ENCODE results near the gene CFAP74.

CFAP74 gene

DNA sequence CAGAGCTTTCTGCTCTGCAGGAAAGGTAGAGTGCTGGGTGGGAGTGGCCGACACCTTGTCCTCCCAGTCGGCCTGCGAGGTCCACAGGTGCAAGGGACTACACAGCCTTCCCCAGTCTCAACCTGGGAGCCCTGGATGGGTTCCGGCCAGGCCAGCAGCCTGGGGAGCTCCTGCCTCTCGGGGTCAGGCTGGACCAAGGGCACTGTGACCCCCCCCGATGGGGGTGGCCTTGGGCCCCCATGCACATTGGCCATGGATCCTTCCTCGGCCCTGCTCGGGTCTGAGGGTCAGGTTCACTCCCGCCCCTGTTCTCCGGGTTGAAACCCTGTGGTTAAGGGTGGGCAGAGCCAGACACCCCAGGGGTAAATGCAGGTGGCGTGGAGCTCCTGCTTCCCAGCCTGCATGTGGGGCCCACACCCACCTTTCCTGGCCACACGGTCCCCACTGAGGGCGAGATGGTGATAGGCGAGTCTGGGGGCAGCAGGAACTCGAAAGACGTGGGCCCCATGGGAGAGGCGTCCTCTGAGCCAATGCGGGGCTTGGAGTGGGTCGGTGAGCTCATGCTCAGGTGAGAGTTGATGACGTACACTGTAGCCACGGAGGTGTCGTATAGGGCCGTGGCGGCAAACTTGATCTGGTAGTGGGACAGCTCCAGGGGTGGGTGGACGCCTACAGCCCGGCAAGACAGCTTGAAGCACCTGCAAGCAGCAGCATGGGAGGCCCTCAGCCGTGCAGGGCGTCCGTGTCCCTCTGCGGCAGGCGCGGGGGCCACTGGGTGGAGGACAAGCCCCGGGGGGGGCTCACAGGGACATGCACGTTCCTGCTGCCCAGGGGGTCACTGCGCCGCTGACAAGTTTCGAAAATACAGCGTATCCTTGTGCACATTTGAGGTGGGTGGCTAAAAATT, 73.7 kb downstream of the CFAP74 start:
- no peak for DNase-seq (ENCODE audit: low read depth in 2 of 2)

DNA sequence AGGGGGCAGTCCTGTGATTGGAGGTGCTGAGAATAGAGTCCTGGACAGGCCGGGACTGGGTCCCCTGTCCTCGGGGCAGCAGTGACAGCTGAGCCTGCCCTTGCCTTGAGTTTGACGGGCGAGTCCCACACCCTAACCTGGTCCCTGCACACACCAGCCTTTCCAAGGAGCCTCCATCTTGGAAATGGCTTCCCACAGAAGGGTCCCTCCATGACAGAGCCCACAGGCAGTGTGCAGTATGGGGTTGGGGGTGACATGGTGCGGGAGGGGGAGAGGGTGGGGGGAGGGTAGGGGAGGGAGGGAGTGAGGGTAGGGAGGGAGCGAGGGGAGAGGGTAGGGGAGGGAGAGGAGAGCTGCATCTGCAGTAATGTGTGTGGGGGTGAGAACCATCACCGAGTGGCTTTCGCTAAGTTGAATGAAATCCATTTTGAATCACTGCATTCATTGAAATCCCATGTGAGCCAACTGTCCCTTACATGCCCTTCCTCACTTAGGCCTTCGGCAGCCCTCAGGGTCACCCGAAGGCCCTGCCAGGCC, 74.4 kb downstream of the CFAP74 start:
- DNase-seq (ENCODE audit: low read depth in 2 of 2): no peak

DNA sequence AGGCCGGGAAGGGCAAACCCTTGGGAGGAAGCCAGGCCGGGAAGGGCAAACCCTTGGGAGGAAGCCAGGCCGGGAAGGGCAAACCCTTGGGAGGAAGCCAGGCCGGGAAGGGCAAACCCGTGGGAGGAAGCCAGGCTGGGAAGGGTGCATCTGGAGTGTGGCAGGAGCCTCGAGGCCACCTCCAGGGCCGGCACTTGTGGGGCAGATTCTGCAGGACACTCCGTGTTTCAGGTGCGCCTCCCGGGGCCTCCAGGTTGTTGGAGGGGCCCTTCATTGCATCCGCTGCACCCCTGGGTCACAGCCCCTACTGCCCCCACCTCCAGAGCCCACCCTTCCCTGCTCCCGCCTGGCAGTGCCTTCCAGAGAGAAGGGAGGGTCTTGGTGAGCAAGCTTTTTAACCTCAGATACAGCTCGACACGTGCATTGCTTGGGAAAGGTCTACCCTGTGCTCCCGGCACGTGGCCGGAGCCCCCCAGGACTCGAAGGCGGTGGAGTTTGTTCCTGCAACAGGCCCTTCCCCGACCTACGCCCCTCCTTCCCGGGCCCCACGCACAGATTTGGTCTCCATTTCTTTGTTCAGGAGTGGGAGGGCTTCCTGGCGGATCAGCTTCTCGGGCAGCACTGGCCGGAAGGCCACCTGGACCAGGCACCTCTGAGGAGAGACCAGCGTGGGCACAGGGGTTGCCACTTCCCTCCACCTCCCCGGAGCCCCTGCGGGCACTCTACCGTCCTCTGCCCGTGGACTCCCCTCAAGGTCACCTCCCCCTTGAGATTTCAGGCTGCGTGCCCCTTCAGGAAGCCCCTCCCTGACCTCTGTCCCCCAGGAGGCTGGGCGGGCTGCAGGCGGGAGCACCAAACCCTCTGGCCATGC, 75.1 kb downstream of the CFAP74 start:
- no peak for DNase-seq (ENCODE audit: low read depth in 2 of 2)

DNA sequence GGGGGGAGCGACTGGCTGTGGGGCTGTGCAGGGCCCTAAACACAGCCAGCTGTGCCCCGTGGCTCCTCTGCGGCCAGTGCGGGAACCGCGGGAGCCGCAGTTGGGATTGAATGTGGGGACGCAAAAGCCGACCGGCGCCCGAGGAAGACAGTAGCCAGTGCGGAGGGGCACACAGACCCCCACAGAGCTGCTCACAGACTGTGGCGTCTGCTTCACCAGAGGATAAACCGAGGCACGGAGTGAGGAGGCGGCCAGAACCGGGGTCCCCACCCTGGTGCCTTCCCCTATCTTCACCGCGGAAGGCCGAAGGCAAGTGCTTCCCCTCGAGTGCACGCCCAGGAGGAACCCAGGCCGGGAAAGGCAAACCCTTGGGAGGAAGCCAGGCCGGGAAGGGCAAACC, 75.8 kb downstream of the CFAP74 start:
- no peak for DNase-seq (ENCODE audit: low read depth in 2 of 2)

DNA sequence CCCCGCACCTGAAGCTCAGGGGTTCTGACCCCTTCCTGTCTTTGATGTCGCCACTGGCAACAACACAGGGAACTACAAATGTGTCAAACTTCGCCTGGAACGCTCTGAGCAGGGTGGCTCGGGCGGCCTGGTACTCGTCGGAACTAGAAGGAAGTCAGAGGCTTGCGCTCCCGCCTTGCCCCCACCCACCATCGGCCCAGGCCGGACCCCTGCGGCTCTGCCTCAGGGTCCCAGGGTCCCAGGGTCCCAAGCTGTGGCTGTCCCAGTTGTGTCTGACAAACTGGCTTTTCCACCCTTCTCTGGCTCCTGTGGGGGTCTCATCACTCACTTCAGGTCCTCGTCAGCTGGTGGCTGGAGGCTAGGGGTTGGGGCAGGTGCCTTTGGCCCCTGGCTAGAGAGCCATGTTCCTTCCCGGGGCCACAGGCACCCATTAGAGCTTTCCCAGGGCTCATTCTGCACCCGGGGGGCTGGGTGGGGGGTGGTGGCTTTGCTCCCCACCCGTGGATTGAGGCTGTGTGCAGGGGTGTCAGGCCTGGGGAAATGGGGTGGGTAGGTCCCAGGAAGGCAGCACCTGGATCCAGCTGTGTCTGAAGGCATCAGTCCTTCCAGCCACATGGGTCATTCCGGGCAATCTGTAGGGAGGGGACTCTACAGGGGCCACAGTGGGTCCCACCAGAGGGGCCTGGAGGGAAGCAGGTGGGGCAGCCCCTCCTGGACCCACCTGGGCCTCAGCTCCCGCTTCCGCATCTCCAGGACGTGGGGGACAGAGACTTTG, 76.5 kb downstream of the CFAP74 start:
- no peak for DNase-seq (ENCODE audit: low read depth in 2 of 2)

DNA sequence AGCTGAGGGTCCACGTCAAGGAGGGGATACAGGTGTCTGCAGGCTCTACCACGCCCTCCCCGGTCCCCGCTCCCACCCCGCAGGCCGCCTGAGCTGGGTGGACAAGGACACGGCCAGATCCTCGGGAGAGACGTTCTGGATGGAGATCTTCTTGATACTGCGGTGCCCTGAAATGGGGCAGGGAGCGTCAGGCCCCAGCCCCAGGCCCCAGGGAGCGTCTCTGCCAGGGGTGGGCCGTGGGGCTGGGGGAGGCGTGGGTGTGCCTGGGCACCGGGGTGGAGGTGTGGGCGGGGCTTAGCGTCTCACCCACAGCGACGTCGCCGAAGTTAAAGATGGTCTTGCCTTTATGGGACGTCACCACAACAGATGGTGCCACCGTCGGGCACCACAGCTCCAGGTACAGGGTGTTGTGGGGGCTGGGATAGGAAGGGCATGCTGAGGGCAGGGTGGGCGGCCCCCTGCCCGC, 77.2 kb downstream of the CFAP74 start:
- no peak for DNase-seq (ENCODE audit: low read depth in 2 of 2)

DNA sequence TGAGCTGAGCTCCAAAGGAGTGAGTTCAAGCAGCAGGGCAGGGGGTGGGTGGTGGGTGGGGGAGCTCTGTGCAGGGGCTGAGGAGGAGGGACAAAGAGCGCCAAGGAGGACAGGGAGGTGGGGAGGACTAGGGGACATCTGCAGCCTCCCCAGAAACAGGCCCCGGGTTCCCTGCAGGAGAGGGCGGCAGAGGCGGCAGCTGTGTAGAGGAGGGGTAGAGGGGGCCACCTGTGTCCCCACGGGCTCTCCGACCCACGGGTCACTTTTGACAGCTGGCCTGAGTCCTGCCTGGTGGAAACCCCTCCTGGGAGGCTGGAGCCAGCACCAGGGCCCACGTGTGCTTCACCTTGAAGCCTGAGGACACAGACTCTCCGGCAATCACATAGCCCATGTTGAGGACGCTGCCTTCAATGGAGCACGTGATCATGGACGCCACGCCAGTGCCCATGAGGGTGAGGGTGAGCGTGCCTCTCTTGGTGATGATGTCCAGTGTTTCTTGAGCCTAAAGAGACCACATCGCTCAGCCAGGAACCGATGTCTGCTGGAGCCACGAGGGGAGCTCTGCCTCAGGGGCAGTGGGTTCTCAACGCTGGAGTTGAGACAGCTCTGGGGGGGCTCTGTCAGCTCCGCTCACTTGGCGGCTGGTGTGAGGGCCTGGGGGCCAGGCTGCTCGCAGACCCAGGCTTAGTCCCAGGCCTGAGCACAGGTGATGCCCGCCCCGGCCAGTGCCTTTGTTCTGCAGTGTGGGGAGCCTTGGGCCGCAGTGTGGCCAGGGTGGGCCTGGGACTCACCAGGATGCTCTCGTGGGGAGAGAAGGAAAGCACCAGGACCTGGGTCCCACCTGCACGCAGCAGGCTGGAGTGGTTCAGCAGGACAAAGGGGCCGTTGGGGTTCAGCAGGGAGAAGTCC, 77.9 kb downstream of the CFAP74 start:
- DNase-seq (ENCODE audit: low read depth in 2 of 2): no peak

DNA sequence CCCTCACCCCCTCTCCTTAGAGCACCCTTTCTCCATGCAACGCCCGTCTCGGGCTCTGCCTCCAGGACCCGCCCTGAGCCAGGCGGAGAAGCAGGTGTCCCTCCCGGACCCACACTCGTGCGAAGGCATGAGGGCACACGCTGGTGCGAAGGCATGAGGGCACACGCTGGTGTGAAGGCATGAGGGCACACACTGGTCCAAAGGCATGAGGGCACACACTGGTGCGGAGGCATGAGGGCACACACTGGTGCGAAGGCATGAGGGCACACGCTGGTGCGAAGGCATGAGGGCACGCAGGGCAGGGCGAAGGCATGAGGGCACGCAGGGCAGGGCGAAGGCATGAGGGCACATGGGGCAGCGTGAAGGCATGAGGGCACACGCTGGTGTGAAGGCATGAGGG, 78.7 kb downstream of the CFAP74 start:
- DNase-seq (ENCODE audit: low read depth in 2 of 2): no peak

DNA sequence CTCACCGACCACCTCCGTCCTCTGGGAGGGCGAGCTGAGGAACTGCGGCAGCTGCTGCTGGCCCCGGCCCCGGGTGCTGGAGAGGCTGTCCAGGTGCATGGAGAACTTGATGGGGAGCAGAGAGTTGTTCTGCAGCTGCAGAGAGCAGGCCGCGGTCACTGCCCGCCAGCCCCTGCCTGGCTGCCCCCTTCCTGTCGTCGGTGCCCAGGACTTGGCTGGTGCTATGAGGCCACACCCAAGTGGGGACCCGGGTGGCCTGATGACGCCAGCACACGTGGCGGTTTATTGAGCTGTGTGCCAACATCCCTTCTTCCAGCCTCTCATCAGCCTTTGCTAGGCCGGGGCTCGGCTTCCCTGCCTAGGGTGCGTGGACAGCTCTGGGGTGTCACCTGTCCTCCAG, 79.2 kb downstream of the CFAP74 start:
- no peak for DNase-seq (ENCODE audit: low read depth in 2 of 2)

DNA sequence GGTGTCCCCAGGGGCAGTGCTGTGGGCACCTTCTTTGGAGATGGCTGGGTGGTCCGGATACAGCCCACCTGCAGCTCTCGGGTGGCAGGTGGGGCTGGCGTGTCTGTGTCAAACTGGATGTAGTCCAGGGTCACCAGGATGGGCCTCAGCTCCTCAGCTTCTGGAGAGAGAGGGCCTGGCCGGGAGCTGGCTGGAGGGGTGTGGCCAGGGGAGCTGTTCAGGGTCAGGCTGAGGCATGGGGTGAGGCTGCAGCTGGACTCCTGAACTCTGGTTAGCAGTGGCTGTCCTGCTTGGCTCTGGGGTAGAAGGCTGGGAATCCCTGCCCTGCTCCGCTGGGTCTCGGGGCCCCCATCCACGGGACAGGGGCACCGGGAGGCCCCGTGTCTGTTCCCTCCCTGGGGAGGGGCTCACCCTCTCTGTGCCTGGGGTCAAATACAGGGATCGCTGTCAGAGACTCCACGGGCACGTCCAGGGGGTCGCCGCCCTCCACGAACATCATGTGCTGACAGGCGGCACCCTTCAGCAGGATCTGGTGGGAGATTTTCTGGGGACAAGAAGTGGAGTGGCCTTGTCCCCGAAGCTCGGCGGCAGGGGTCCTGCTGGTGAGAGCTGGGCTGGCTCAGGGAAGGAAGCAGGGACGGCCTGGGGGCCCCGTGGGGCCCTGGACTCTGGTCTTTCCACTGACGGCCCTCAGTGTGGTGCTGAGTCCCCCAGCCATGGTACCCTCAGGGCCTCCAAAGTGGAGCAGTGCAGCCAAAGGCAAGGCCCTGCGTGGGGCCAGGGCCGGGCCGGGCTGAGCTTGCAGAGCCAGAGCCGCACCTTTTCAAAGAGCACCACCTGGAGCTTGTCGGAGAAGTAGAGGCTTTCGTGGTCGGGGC, 80.4 kb downstream of the CFAP74 start:
- no peak for DNase-seq (ENCODE audit: low read depth in 2 of 2)

DNA sequence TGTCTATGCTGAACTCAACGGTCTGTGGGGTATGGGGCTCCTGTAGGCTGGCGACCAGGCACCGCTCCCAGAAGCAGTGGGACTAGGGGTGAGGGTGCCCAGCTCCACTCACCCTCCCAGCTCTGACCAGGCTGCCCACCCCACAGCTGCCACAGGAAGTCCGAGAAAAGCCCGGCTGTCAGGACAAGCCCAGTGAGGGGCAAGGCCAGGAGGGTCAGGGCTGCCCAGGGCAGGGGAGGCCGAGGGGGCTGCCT, 81.0 kb downstream of the CFAP74 start:
- DNase-seq (ENCODE audit: low read depth in 2 of 2): no peak

DNA sequence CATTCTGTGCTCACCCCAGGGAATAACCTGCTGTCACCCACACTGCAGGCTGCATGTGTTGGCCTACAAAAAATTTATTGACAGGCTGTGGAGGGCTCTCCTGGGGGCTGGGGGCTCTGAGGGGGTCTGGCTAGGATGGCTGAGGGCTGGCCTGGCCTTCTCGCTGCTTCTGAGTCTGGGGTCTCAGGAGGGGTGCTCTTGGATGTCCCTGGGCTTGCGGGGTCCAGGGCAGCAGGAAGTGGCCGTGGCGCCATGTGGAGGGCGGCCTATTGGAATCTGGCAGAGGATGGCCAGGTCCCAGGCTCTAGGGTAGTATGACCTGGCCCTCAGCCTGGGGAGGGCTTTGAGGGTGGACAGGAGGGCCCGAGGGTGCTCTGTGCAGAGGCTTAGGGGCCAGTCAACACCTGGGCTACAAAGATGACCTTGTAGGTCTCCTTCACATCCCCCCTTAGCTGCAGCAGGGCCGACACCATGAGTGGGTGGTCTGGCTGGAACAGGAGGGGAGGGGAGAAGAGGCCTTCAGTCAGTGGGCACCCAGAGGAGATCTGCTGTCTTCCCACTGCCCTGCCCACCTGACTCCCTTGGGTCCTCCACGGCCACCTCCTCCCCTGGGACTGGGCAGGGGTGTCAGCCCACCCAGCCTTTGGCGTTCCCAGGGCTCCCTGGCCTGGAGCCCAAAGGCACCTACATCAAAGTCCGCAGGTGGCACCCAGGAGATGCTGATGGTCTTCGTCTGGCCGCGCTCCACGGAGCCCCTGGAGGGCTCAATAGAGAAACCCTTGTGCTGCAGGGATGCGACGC, 81.5 kb downstream of the CFAP74 start:
- DNase-seq (ENCODE audit: low read depth in 2 of 2): no peak

DNA sequence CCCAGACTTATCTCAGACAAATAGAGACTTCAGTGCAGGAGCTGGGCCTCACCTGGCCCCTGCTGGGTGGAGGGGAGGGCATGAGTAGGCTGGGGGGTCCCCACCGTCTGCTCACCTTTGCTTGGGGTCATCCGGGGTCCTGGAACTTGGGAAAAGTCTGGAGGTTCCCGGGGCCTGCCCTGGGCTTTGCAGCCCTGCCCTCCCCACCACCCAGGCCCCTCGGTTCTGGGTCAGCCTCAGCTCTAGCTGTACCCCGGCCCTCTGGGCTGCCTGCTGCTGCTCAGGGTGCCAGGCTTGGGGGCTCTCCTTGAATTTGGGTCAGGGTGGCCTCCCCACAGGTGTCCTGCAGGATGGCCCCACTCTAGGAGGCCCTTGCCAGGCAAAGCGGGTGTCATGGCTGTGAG, 82.1 kb downstream of the CFAP74 start:
- no peak for DNase-seq (ENCODE audit: low read depth in 2 of 2)

DNA sequence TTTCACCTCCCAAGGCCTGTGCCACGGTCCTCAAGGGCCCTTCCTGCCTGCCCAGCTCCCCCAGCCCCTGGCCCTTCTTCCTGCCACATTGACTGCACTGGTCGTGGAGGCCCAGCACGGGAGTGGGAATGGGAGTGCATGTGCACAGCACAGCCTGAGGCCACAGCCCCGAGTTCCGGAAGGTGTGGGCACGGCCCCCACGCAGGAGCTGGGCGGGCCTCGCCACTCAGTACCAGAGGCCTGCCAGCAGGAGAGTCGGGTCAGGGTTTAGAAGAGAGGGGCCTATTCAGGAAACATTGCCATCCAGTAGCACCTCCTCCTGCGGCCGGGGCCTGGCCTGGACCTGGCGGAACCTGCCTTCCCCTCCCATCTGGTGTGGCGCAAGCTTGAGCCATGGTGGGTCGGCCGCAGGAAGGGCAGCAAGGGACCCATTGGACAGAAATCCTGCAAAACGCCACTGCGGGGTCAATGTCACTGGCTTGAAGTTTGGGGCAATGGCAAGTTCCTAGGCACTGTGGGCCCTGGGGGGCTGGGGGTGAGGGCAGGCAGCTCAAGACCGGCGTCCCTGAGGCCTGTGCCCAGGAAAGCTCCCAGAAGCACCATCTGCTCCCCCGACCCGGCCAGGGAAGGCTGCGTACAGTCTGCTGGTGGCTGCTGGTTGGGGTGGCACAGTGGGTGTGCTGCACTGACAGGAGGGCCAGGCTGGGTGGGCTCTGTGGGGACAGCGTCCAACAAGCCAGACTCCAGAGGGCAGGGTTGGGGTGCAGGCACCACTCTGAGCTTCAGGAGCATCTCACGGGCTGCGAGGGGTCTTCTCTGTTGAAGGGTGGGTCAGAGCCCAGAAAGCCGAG, 82.8 kb downstream of the CFAP74 start:
- no peak for DNase-seq (ENCODE audit: low read depth in 2 of 2)

DNA sequence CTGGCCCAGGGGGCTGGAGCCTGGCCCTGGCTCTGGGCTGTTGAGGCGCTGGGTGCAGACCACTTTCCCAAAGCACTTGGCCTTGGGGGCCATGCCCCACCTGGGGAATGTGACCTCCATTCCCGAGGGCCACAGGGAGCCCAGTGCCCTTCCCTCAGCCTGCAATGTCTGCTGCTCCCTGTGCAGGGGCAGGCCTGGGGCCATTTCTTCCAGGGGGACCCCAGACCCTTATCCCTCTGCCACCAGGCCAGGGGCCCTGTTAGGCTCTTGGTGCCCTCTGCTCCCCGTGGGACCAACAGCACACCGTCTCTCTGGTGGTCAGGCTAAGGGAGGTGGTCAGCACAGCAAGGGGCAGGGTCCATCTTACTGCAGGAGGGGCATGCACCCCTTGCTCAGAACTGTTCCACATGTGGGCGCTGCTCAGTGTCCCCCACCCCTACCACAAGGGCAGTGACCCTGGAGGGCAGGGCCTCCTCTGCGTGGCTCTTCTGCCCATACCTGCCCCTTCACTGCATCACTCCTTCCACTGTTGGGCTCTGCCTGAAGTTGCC, 83.5 kb downstream of the CFAP74 start:
- no peak for DNase-seq (ENCODE audit: low read depth in 2 of 2)

DNA sequence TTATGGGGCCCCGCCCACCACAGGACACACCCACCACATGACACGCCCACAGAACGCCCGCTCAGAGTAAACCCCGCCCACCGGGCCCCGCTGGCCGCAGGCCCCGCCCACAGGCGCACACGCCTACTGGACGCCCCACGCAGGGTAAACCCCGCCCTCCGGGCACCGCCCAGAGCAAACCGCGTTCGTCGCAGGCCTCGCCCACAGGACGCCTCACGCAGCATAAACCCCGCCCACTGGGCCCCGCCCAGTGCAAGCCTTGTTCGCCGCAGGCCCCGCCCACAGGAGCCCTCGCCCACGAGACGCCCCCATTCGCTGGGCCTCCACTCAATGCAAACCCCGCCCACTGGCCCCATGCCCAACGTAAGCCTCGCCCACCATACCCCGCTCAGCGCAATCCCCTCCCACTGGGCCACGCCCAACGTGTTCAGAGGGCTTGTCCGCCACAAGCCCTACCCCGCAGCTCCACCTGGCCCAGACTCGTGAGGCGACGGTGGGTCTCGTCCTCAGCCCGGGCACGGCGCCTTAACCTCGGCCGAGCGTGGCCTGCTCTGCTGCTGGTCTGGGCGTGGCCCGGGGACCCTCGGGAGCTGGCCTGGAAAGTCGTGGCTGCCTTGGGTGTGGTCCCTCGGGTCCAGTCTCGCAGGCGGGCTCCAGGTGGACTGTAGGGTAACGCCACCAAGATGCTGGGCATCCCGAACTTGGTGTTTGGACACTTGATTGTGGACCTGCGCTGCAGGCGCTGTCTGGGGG, 84.1 kb downstream of the CFAP74 start:
- DNase-seq (ENCODE audit: low read depth in 2 of 2): peak; percentile 91 to 92

DNA sequence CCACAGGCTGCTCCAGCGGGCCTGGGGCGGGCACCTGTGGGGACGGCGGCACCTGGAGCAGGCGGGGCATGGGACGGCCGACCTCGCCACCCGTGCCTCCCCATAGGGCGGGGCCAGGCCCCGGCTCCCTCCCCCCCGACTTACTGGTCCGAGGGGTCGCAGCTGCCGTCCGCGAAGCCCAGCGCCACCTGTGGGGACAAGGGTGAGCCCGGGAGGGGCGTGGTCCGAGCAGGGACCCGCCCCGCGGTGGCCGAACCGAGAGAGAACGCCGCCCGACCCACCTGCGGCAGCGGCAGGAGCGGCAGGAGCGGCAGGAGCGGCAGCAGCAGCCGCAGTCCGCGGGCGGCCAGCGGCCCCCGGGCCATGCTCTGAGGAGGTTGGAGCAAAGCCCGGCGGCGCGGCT, 84.7 kb downstream of the CFAP74 start, which contains the start of gene TMEM52:
TSS of gene TMEM52 (minus strand) at position 379 of the 403 bp plus-strand sequence. CDS start at position 365, 14 bp downstream.
- DNase-seq (ENCODE audit: low read depth in 2 of 2): no peak
